ENCODE measurements around the gene OSGIN1.

Gene OSGIN1

GRCh38 chr16:83915081-83915480 is 38.0 kb upstream of the OSGIN1 start:
- Histone ChIP-seq H3K9me3 (ENCODE audit: low read length) (no peaks in the 10 kb centered on the region), H3K4me3 (ENCODE audit: low read depth in 1 of 2, low read length in 2 of 2) (no peak overlapping the region), H3K9ac (ENCODE audit: low read length) (no peak overlapping the region), H3K4me1 (ENCODE audit: insufficient read depth, low read length) (no peaks in the 10 kb centered on the region), H3K27ac (ENCODE audit: low read depth, low read length) (no peak overlapping the region), H3K36me3 (ENCODE audit: insufficient read depth, low read length) (peaks cover 73% of the 10 kb centered on the region), H3K27me3 (ENCODE audit: control insufficient read depth in 1 of 2, insufficient read depth in 2 of 2, low read length in 2 of 2) (no peaks in the 10 kb centered on the region)

- Histone ChIP-seq H3K27me3 (ENCODE audit: control insufficient read depth in 1 of 2, insufficient read depth in 2 of 2, low read length in 2 of 2) (no peaks in the 10 kb centered on the region), H3K4me1 (ENCODE audit: insufficient read depth, low read length) (no peaks in the 10 kb centered on the region), H3K9ac (ENCODE audit: low read length) (no peak overlapping the region), H3K4me3 (ENCODE audit: low read depth in 1 of 2, low read length in 2 of 2) (no peak overlapping the region), H3K9me3 (ENCODE audit: low read length) (no peaks in the 10 kb centered on the region), H3K36me3 (ENCODE audit: insufficient read depth, low read length) (peaks cover 74% of the 10 kb centered on the region), H3K27ac (ENCODE audit: low read depth, low read length) (no peak overlapping the region)
These were observed 37.5 kb upstream of the OSGIN1 start for GRCh38 chr16:83915491-83915890.

- Histone ChIP-seq H3K27ac (ENCODE audit: low read depth, low read length) (no peak overlapping the region), H3K36me3 (ENCODE audit: insufficient read depth, low read length) (peaks cover 62% of the 10 kb centered on the region), H3K4me1 (ENCODE audit: insufficient read depth, low read length) (no peaks in the 10 kb centered on the region), H3K27me3 (ENCODE audit: control insufficient read depth in 1 of 2, insufficient read depth in 2 of 2, low read length in 2 of 2) (no peaks in the 10 kb centered on the region), H3K9ac (ENCODE audit: low read length) (no peak overlapping the region), H3K4me3 (ENCODE audit: low read depth in 1 of 2, low read length in 2 of 2) (no peak overlapping the region), H3K9me3 (ENCODE audit: low read length) (no peaks in the 10 kb centered on the region)
These were observed 35.6 kb upstream of the OSGIN1 start for GRCh38 chr16:83917152-83918120.

DNA sequence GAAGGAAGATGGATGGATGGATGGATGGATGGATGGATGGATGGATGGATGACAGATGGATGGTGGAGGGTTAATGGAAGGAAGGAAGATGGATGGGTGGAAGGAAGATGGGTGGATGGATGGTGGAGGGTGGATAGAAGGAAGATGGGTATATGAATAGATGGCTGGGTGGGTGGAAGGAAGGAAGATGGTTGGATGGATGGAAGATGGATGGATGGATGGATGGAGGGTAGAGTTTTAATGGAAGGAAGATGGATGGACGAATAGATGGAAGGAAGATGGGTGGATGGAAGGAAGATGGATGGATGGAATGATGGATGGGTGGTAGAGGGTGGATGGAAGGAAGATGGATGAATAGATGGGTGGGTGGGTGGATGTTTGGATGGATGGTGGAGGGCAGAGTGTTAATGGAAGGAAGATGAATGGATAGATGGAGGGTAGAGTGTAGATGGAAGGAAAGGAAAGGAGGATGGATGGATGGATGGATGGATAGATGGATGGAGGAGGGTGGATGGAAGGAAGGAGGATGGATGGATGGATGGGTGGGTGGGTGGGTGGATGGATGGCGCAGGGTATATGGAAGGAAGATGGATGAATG is 32.0 kb upstream of the OSGIN1 start:
- Histone ChIP-seq H3K4me1 (ENCODE audit: insufficient read depth, low read length) (no peaks in the 10 kb centered on the region), H3K27me3 (ENCODE audit: control insufficient read depth in 1 of 2, insufficient read depth in 2 of 2, low read length in 2 of 2) (no peaks in the 10 kb centered on the region), H3K36me3 (ENCODE audit: insufficient read depth, low read length) (peaks cover 35% of the 10 kb centered on the region), H3K27ac (ENCODE audit: low read depth, low read length) (no peak overlapping the region), H3K9me3 (ENCODE audit: low read length) (no peaks in the 10 kb centered on the region), H3K4me3 (ENCODE audit: low read depth in 1 of 2, low read length in 2 of 2) (no peak overlapping the region), H3K9ac (ENCODE audit: low read length) (no peak overlapping the region)

DNA sequence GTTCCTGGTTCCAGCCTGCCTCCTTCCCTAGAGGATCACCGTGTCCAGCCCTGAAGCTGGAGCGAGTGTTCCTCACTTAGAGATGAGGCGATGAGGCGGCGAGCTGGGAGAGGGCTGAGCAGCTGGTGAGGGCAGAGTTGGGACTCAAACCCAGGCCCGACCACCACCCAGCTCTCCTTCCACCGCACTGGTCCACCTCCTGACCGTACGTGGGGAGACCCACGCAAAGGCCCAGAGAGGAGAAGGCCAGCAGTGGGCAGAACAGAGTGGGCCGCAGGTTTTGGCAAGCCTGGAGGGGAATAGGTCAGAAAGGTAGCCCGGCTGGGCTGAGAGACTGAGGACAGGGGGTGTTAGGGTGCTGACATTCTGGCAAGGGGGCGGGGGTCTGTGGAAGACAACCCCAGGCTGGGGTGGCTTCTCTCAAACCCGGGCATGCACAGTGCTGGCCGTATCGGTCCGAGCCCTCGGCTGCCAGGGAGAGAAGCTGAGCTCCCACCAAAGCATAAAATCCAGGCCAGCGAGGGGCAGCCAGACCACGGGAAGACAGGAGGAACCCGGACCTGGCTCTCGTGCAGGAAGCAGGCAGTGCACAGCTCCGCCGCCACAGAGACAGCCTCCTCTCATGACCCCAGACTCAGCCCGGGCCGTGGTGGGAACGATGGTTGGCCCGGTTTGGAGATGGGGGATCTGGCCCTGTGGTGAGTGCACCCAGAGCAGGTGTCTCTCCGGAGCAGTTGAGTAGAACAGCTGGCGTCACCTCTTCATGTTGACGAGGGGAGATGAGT is 29.3 kb upstream of the OSGIN1 start:
- Histone ChIP-seq H3K9ac (ENCODE audit: low read length) (no peak overlapping the region), H3K36me3 (ENCODE audit: insufficient read depth, low read length) (peaks cover 17% of the 10 kb centered on the region), H3K27me3 (ENCODE audit: control insufficient read depth in 1 of 2, insufficient read depth in 2 of 2, low read length in 2 of 2) (no peaks in the 10 kb centered on the region), H3K9me3 (ENCODE audit: low read length) (no peaks in the 10 kb centered on the region), H3K4me3 (ENCODE audit: low read depth in 1 of 2, low read length in 2 of 2) (no peak overlapping the region), H3K27ac (ENCODE audit: low read depth, low read length) (no peak overlapping the region), H3K4me1 (ENCODE audit: insufficient read depth, low read length) (peaks cover 4% of the 10 kb centered on the region)

DNA sequence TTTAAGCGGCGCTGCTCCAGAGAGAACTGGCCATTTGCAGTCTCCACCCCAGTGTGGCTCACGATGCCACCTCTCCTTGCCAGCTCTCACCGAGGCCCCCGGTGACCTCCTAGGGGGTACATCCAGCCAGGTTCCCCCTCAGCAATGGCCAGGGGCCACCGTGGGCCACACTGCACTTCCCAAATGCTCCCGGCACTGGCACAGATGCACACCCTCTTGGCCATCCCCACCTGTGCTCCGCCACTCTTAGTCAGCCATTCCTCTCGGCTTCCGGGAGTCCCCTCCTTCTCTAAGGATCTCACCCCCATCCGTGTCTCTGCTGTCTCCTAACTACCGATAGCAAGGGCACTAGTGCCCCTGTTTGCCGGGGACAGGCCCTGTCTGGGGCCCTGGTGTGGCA is 28.4 kb upstream of the OSGIN1 start:
- Histone ChIP-seq H3K36me3 (ENCODE audit: insufficient read depth, low read length) (peaks cover 8% of the 10 kb centered on the region), H3K9me3 (ENCODE audit: low read length) (no peaks in the 10 kb centered on the region), H3K4me3 (ENCODE audit: low read depth in 1 of 2, low read length in 2 of 2) (no peak overlapping the region), H3K27me3 (ENCODE audit: control insufficient read depth in 1 of 2, insufficient read depth in 2 of 2, low read length in 2 of 2) (no peaks in the 10 kb centered on the region), H3K4me1 (ENCODE audit: insufficient read depth, low read length) (peaks cover 4% of the 10 kb centered on the region), H3K27ac (ENCODE audit: low read depth, low read length) (no peak overlapping the region), H3K9ac (ENCODE audit: low read length) (no peak overlapping the region)

DNA sequence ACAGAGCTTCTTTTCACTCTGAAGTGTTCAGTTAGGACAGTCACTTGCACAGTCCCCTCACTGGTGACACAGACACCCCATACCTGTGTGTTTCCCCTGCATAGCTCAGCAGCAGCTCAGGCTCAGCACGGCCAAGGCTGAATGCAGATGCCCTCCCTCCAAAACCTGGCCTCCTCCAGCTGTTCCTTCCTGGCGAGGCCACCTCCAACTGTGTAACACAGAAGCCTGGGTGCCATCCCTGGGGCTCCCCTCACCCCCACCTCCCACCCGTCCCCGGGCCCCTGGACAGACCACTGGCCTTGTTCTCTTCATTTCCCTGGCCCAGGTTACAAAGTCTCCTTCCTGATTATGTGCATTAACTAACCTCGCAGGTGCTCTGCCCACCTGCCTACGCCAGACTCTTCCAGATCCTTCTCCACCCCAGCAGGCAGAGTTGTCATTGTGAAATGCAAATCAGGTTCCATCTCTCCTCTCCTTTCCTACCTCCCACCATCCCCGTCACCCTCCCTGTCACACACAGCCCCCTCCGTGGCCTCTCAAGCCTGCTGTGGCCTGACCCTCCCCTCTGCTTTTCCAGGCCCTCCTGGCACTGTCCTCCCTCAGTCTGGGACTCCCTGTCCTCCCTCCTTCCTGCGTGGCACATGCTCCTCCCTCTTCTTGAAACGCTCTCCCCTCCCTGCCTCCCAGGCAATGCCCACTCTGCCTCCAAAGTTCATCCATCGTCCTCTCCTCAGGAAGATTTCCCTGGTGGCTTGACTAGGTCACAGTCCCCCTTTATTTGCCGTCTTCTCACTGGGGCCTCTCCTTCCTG is 27.7 kb upstream of the OSGIN1 start:
- Histone ChIP-seq H3K27ac (ENCODE audit: low read depth, low read length) (no peak overlapping the region), H3K36me3 (ENCODE audit: insufficient read depth, low read length) (peaks cover 2% of the 10 kb centered on the region), H3K4me3 (ENCODE audit: low read depth in 1 of 2, low read length in 2 of 2) (no peak overlapping the region), H3K27me3 (ENCODE audit: control insufficient read depth in 1 of 2, insufficient read depth in 2 of 2, low read length in 2 of 2) (no peaks in the 10 kb centered on the region), H3K9me3 (ENCODE audit: low read length) (no peaks in the 10 kb centered on the region), H3K9ac (ENCODE audit: low read length) (no peak overlapping the region), H3K4me1 (ENCODE audit: insufficient read depth, low read length) (peaks cover 4% of the 10 kb centered on the region)

- no peaks in the 10 kb centered on the region for H3K27me3 ChIP-seq (ENCODE audit: control insufficient read depth in 1 of 2, insufficient read depth in 2 of 2, low read length in 2 of 2)
- no peak overlapping the region for H3K4me3 ChIP-seq (ENCODE audit: low read depth in 1 of 2, low read length in 2 of 2)
- no peaks in the 10 kb centered on the region for H3K9me3 ChIP-seq (ENCODE audit: low read length)
- H3K36me3 ChIP-seq (ENCODE audit: insufficient read depth, low read length): no peaks in the 10 kb centered on the region
- peaks cover 4% of the 10 kb centered on the region for H3K4me1 ChIP-seq (ENCODE audit: insufficient read depth, low read length)
- no peak overlapping the region for H3K27ac ChIP-seq (ENCODE audit: low read depth, low read length)
- H3K9ac ChIP-seq (ENCODE audit: low read length): no peak overlapping the region
These were observed 26.9 kb upstream of the OSGIN1 start for GRCh38 chr16:83925957-83926725.

GRCh38 chr16:83926726-83927397 is 26.2 kb upstream of the OSGIN1 start:
- no peaks in the 10 kb centered on the region for H3K27me3 ChIP-seq (ENCODE audit: control insufficient read depth in 1 of 2, insufficient read depth in 2 of 2, low read length in 2 of 2)
- H3K27ac ChIP-seq (ENCODE audit: low read depth, low read length): no peak overlapping the region
- H3K9me3 ChIP-seq (ENCODE audit: low read length): no peaks in the 10 kb centered on the region
- H3K36me3 ChIP-seq (ENCODE audit: insufficient read depth, low read length): no peaks in the 10 kb centered on the region
- H3K4me1 ChIP-seq (ENCODE audit: insufficient read depth, low read length): peaks cover 4% of the 10 kb centered on the region
- no peak overlapping the region for H3K9ac ChIP-seq (ENCODE audit: low read length)
- no peak overlapping the region for H3K4me3 ChIP-seq (ENCODE audit: low read depth in 1 of 2, low read length in 2 of 2)
